NCI-H1417 (cell line): ENCODE measurements around the gene ZNF862.
"Not testable (repeated sequence)": the region's sequence is repeated elsewhere in the genome, so short reads cannot be mapped to it uniquely, and the experiment has no call there.

Experiments used
- DNase-seq, 3 experiments: peaks; one replicate each; lab custom pipeline; 2025; lab: John Stamatoyannopoulos, UW

The ZNF862 gene

DNA sequence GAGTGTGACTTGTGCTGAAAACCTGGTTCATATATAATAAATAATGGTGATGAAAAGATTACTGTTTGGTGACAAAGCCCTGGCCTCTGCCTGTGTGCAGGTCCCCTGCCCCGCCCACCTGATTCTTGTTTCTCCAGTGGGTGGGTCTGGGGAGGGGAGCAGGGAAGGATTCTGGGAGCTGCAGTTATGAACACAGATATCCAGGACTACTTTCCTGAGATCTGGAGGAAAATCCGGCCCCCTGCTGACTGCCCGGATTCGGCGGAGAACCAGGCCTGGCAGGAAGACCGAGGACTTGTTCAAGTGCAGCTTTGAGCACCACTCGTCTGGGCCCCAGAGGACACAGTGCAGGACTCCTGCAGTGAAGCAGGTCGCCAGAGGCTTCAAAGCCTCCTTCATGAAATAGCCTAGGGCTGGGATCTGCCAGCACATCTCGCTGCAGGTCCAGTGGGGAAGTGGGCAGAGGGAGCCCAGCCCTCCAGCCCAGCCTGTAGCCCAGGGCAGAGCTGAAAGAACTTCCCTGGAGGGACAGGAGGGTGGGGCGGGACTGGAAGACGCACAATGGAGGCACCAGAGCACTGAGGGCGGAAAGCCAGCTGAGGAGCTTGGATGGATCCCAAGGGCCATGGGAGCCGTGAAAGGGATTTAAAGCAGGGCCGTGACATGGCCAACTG, 42.6 kb downstream of the ZNF862 start:
- no peak for DNase-seq

GRCh38 chr7:149881328-149882247, 43.4 kb downstream of the ZNF862 start:
- DNase-seq: no peak

- no peak for DNase-seq
Observed at GRCh38 chr7:149882248-149883047, 44.3 kb downstream of the ZNF862 start.

DNA sequence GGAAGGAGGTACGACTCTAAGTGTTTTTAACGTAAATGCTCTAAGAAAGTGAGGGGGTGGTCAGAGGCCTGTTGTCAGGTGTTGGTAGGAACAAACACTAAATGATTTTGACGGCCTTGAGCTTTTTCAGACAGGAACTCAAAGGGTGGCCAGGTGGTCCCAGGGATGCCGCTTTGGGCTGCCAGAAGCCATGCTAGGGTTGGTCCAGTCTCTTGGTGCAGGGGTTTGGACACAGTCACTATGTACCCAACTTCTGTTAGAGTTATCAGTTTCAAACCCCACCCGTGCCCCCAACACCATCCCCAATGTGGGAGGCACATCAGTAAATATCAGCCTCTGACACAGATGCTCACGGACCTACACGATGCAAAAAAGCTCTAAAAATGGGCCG, 44.9 kb downstream of the ZNF862 start:
- no peak for DNase-seq

DNA sequence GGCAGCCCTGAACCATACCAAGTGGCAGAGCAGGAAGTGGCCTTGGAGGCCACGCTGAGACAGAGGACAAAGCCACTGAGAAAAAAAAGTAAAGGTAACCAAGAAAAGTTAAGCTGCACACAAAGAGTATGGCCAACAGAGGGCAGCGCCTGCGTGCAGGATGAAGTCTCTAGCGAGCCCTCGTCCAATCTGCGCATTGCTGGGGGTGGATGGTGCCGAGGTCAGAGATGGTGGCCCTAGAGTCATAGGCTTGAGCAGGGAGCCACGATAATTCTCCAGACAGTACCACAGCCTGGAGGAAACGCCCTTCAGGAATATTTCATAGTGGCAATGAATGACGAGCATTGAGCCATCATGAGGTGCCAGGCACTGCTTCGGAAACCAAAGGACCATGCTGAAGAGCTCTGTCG, 45.3 kb downstream of the ZNF862 start:
- peak; percentile 44 to 78 (median 53) for DNase-seq

DNA sequence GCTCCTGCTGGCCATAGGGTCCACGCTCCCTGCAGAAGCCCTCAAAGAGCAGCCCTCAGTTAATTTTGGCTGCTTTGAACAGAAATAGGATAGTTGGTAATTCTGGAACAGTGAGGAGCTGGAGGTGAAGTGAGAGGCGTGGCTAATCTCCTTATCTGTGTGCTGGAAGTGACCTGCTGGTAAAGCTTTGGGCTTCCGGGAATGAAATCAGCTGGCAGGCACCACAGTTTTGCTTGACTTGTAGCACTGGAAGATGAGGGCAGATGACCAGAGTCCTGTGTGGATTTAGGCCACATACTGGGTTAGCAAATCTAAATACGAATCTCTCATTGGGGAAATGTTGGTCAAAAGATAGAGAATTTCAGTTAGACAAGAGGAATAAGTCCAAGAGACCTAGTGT, 45.8 kb downstream of the ZNF862 start:
- DNase-seq: no peak

GRCh38 chr7:149884541-149884940, 46.4 kb downstream of the ZNF862 start:
- no peak for DNase-seq

- DNase-seq: no peak
Observed at GRCh38 chr7:149885191-149886017, 47.2 kb downstream of the ZNF862 start.

GRCh38 chr7:149886018-149886415, 47.8 kb downstream of the ZNF862 start:
- DNase-seq: no peak

DNA sequence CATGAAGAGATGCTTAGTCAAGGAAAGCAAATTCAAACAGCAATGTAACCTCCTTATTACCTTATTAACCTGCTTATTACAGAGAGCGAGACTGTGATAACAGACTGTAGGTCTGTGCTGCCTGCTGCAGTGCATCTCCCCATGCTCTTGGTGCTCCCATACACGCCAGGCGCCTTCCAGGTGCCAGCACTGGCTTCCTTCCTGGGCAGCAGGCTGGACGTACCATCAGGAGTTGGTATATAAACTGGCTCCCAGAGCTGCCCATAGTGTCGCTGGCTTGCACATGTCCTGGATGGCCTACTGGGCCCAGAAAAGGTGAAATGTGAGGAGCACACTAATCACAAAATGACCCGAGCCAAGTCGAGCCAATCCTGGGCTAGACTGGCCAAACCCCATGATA, 49.1 kb downstream of the ZNF862 start:
- DNase-seq: no peak

DNA sequence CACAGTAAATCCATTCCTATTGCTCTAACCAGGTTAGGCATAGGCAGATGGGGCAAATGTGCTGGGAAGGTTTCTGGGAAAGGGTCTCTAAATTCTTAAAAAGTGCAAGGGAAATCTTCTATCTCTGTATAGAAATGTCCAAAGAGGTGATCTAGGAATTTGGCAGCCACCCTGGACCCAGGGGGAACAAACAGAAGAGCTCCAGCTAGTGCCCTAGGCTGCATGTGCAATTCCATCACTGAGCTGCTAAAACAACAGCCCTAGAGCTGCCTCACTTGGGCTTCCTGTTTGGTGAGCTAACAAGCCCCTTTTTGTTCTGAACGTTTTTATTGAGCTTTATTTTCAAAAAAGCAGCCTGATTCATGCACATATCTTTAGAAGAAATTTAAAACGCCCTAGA, 52.5 kb downstream of the ZNF862 start:
- DNase-seq: not testable (repeated sequence)

GRCh38 chr7:149894957-149895356, 56.8 kb downstream of the ZNF862 start:
- not testable (repeated sequence) for DNase-seq

- DNase-seq: not testable (repeated sequence)
Observed at GRCh38 chr7:149907776-149908376, 69.7 kb downstream of the ZNF862 start.

- not testable (repeated sequence) for DNase-seq
Observed at GRCh38 chr7:149910219-149910618, 72.0 kb downstream of the ZNF862 start.

DNA sequence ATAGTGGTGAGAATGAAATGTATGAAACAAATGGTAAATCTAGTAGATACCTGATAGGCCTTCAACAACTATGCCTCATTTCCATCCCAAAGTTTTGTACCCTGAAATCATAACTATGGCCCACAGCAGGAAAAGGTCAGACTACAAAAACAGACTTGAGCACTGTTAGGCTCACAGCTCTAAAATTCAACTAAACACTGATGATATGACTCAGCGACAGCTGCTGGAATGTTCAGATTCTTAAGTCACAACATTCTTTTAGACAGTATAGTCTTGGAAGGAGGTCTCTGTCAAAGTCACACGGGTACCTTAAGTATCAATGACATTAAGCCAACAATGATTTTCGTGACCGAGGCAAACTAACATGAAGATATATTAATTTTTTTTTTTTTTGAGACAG, 74.0 kb downstream of the ZNF862 start:
- DNase-seq: not testable (repeated sequence)
